ENCODE measurements around the gene STK39.
"Not testable (repeated sequence)": the region's sequence is repeated elsewhere in the genome, so short reads cannot be mapped to it uniquely, and the experiment has no call there.

Gene STK39

DNA sequence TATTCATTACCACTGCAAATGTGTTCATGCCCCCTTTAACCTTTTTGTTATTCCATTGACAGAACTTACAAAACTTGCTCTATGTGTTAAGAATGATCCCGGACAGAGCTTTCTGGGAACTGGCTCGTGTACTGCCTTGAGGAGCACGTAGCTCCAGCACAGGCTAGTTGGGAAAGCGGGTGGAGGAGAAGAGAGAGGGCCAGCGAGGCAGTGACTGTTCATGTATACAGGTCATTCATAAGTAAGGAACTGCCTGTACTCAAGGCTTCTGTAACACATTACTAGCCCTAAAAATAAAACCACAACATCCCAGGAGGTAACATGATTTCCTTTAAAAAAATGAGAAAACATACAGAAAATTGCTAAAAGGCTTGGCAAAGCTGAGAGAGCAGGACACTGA is 109.0 kb downstream of the STK39 start:
- Histone ChIP-seq H3K4me3 (ENCODE audit: insufficient read depth, low read depth, low read length) (no peak overlapping the region), H3K4me1 (ENCODE audit: control insufficient read depth, insufficient read depth, low read length) (peaks cover 18% of the 10 kb centered on the region), H3K27ac (ENCODE audit: insufficient read depth, low read depth, low read length, poor library complexity, severe bottlenecking) (no peak overlapping the region), H3K27me3 (ENCODE audit: control insufficient read depth, insufficient read depth, low read length, poor library complexity, severe bottlenecking) (no peaks in the 10 kb centered on the region), H3K9me3 (ENCODE audit: control insufficient read depth, low read length) (no peaks in the 10 kb centered on the region), H3K36me3 (ENCODE audit: control insufficient read depth, insufficient read depth, low read length) (no peaks in the 10 kb centered on the region)
- WGBS, 2 experiments, result 70 to 76% methylated on average over 5 of the region's 5 CpGs

DNA sequence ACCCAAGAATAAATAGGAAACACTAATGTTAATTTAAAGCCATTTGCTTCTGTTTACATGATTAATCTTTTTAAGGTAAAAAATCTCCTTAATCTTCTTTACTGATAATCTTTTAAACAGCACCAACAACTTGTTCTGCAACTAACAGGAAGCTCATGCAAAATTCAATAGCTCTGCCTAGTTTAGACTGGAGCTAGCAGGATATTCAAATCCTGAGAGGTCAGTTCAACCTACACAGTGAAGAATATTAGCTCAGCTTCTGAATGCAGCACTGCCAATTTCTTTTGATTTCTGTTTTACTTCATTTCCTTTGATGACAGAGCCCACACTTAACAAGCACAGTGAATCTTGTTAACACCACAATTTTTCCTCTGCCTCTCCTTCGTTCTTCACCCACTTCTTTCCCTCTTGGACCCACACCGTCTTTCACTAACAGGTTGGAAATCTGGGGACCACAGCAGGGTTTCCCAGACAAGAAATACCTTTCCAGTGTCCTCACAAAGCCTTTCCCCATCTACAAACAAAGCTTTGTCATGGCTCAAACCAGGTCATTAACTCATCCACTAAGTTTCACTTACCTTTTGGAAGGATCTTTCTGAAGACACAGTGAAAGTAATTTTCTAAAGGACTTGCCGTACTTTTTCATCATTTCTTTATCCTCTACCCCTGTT is 109.8 kb downstream of the STK39 start:
- H3K4me1 ChIP-seq (ENCODE audit: control insufficient read depth, insufficient read depth, low read length), result peaks cover 18% of the 10 kb centered on the region
- 56 to 57% methylated on average over 3 of the region's 3 CpGs for WGBS, 2 experiments
- no peak overlapping the region for H3K27ac ChIP-seq (ENCODE audit: insufficient read depth, low read depth, low read length, poor library complexity, severe bottlenecking)
- H3K4me3 ChIP-seq (ENCODE audit: insufficient read depth, low read depth, low read length), result no peak overlapping the region
- no peaks in the 10 kb centered on the region for H3K9me3 ChIP-seq (ENCODE audit: control insufficient read depth, low read length)
- H3K27me3 ChIP-seq (ENCODE audit: control insufficient read depth, insufficient read depth, low read length, poor library complexity, severe bottlenecking), result no peaks in the 10 kb centered on the region
- no peaks in the 10 kb centered on the region for H3K36me3 ChIP-seq (ENCODE audit: control insufficient read depth, insufficient read depth, low read length)

DNA sequence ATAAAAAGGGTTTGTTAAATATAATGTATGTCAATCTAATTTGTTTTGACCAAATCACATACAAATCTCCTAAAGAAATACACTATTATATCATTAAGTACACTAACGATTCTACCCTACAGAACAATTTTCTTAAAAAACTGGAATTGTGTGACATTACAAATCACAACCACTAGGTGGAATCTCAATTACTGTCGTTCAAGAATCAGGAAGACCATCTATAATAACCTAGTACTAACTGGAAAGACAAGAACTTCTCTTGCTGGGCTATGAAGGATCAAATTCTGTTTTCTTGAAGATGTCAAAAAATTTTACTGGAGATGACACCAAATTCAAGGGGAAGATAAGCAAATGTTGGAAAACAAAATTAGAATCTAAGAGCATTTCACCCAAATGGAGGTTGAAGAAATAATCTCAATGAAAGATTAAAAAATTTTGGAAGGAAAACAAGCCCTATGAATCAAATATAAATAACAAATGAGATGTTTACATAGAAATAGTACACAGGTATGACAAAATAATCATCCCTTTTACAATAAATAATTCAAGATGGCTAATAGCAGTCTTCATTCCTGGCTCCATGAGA is 110.9 kb downstream of the STK39 start:
- 56 to 65% methylated on average over 2 of the region's 2 CpGs for WGBS, 2 experiments

DNA sequence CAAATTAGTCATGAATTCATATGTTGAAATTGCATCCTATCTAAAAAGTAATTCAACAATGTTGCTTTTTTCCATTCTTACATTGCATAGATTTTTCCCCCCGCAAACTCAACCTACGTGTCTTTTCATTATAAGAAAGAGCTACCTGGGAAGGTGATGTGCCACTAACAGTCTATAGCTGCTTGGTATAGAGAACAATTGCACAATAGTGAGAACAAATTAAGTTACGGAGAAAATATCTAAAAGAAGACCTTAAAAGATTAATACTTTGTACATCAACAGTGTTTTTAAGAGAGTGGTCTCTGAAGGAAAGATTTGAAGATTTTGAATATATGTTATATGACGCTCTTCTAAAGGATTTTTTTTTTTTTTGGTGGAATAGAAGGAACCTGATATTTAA is 111.8 kb downstream of the STK39 start:
- no peaks in the 10 kb centered on the region for H3K9me3 ChIP-seq (ENCODE audit: control insufficient read depth, low read length)
- no peaks in the 10 kb centered on the region for H3K36me3 ChIP-seq (ENCODE audit: control insufficient read depth, insufficient read depth, low read length)
- H3K4me3 ChIP-seq (ENCODE audit: insufficient read depth, low read depth, low read length), result no peak overlapping the region
- H3K27ac ChIP-seq (ENCODE audit: insufficient read depth, low read depth, low read length, poor library complexity, severe bottlenecking), result no peak overlapping the region
- peaks cover 18% of the 10 kb centered on the region for H3K4me1 ChIP-seq (ENCODE audit: control insufficient read depth, insufficient read depth, low read length)
- H3K27me3 ChIP-seq (ENCODE audit: control insufficient read depth, insufficient read depth, low read length, poor library complexity, severe bottlenecking), result no peaks in the 10 kb centered on the region
- 91 to 98% methylated on average over 4 of the region's 4 CpGs for WGBS, 2 experiments

More for the DNA sequence above, 110.9 kb downstream of the STK39 start:
- H3K27ac ChIP-seq (ENCODE audit: insufficient read depth, low read depth, low read length, poor library complexity, severe bottlenecking), result no peak overlapping the region
- H3K4me1 ChIP-seq (ENCODE audit: control insufficient read depth, insufficient read depth, low read length), result peaks cover 18% of the 10 kb centered on the region
- no peaks in the 10 kb centered on the region for H3K27me3 ChIP-seq (ENCODE audit: control insufficient read depth, insufficient read depth, low read length, poor library complexity, severe bottlenecking)
- no peaks in the 10 kb centered on the region for H3K9me3 ChIP-seq (ENCODE audit: control insufficient read depth, low read length)
- H3K4me3 ChIP-seq (ENCODE audit: insufficient read depth, low read depth, low read length), result no peak overlapping the region
- no peaks in the 10 kb centered on the region for H3K36me3 ChIP-seq (ENCODE audit: control insufficient read depth, insufficient read depth, low read length)

DNA sequence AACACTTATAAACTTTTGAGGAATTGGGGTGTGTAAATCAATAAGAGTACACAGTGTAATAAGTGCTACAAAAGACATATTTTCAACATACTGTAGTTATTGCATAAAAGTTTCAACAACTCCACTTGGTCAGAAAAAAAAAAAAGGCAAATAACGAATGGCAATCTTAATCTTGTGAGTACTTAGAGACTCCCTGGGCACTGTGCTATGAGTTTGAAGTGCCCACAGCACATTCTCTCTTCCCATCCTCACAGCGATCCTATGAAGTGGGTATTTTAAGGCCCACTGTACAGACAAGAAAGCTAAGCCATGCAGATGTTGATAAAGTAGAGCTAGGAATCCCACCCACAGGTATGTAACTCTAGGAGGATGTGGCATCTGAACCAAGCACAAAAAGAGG is 112.3 kb downstream of the STK39 start:
- H3K9me3 ChIP-seq (ENCODE audit: control insufficient read depth, low read length), result no peaks in the 10 kb centered on the region
- peaks cover 18% of the 10 kb centered on the region for H3K4me1 ChIP-seq (ENCODE audit: control insufficient read depth, insufficient read depth, low read length)
- H3K27me3 ChIP-seq (ENCODE audit: control insufficient read depth, insufficient read depth, low read length, poor library complexity, severe bottlenecking), result no peaks in the 10 kb centered on the region
- no peak overlapping the region for H3K27ac ChIP-seq (ENCODE audit: insufficient read depth, low read depth, low read length, poor library complexity, severe bottlenecking)
- no peaks in the 10 kb centered on the region for H3K36me3 ChIP-seq (ENCODE audit: control insufficient read depth, insufficient read depth, low read length)
- no peak overlapping the region for H3K4me3 ChIP-seq (ENCODE audit: insufficient read depth, low read depth, low read length)
- 100% methylated on average over 2 of the region's 2 CpGs for WGBS, 2 experiments

DNA sequence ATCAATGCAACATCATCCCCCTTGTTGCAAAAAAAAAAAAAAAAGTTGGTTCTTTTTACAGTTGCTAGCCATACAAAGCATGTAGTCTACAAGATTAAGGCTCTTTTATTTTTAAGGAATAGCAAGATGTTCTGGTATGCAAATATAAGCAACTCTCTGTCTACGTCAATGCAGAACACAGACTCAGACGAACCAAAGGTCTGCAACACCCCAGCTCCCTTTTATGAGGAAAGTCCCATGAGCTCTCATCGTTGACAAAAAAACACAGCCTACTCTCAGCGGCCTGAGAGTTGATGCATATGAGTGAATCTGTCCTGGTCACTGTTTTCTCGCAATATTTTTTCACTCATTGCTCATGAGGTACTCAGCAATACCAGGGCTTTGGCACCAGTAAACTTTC is 112.9 kb downstream of the STK39 start:
- 89 to 91% methylated on average over 5 of the region's 5 CpGs for WGBS, 2 experiments
- Histone ChIP-seq H3K27ac (ENCODE audit: insufficient read depth, low read depth, low read length, poor library complexity, severe bottlenecking) (no peak overlapping the region), H3K4me1 (ENCODE audit: control insufficient read depth, insufficient read depth, low read length) (peaks cover 18% of the 10 kb centered on the region)

DNA sequence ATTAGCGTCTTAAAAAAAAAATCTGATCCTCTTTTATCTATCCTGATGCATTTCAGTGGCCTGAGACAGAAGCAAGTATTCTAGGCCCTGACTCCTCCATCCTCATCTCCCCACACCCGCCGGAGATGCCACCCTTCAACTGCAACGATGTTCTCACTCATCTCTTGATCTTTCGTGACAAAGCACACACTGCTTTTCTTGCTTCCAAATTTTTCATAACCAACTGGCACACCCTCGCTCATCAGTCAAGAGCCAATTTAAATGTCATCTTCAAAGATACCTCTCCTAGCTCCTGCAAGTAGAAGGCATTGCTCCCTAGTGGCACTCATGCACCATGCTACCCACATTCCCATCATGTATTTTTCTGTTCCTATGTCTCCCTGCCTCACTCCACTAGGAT is 115.0 kb downstream of the STK39 start:
- no peaks in the 10 kb centered on the region for H3K27me3 ChIP-seq (ENCODE audit: control insufficient read depth, insufficient read depth, low read length, poor library complexity, severe bottlenecking)
- H3K9me3 ChIP-seq (ENCODE audit: control insufficient read depth, low read length), result no peaks in the 10 kb centered on the region
- peaks cover under 1% of the 10 kb centered on the region for H3K4me1 ChIP-seq (ENCODE audit: control insufficient read depth, insufficient read depth, low read length)
- H3K36me3 ChIP-seq (ENCODE audit: control insufficient read depth, insufficient read depth, low read length), result no peaks in the 10 kb centered on the region
- H3K4me3 ChIP-seq (ENCODE audit: insufficient read depth, low read depth, low read length), result no peak overlapping the region
- H3K27ac ChIP-seq (ENCODE audit: insufficient read depth, low read depth, low read length, poor library complexity, severe bottlenecking), result no peak overlapping the region
- 93 to 96% methylated on average over 6 of the region's 6 CpGs for WGBS, 2 experiments

More for the DNA sequence above, 112.9 kb downstream of the STK39 start:
- Histone ChIP-seq H3K27me3 (ENCODE audit: control insufficient read depth, insufficient read depth, low read length, poor library complexity, severe bottlenecking) (no peaks in the 10 kb centered on the region), H3K9me3 (ENCODE audit: control insufficient read depth, low read length) (no peaks in the 10 kb centered on the region), H3K36me3 (ENCODE audit: control insufficient read depth, insufficient read depth, low read length) (no peaks in the 10 kb centered on the region), H3K4me3 (ENCODE audit: insufficient read depth, low read depth, low read length) (no peak overlapping the region)

DNA sequence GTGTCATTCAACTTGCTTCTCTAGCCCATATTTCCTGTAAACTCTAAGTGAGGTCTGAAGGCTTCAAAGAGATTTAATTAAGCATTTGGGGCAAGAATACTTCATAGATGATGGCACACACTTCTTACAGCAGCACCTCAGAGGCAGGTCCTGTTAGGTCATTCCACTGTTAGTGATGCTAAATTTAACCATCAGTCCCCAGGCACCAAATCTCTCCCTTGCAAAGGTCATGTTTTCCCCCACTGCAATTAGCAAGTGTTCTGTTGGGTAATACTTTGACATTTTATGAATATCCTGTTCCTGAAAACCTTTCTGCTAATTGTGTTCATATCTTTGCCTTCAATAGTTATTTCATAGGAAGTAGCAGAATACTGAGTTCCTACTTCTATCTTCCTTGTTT is 117.0 kb downstream of the STK39 start:
- Histone ChIP-seq H3K4me3 (ENCODE audit: insufficient read depth, low read depth, low read length) (no peak overlapping the region), H3K9me3 (ENCODE audit: control insufficient read depth, low read length) (no peaks in the 10 kb centered on the region), H3K36me3 (ENCODE audit: control insufficient read depth, insufficient read depth, low read length) (no peaks in the 10 kb centered on the region), H3K4me1 (ENCODE audit: control insufficient read depth, insufficient read depth, low read length) (no peaks in the 10 kb centered on the region), H3K27me3 (ENCODE audit: control insufficient read depth, insufficient read depth, low read length, poor library complexity, severe bottlenecking) (no peaks in the 10 kb centered on the region), H3K27ac (ENCODE audit: insufficient read depth, low read depth, low read length, poor library complexity, severe bottlenecking) (no peak overlapping the region)

DNA sequence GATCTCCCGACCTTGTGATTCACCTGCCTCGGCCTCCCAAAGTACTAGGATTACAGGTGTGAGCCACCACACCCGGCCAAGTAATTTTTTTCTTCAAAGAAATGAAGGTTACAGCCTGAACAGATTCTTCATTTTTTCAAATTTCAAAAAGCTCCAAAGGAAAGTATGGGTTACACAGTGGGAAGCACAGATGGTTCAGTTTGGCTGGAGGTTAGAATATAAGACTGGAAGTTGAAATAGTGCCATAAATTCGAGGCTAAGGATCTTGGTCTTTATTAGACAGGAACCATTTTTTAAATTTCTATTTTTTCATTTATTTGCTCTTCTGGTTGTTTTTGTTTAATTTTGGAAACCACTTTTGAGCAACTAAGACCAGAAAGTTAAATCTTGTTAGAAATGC is 120.0 kb downstream of the STK39 start:
- H3K27me3 ChIP-seq (ENCODE audit: control insufficient read depth, insufficient read depth, low read length, poor library complexity, severe bottlenecking), result no peaks in the 10 kb centered on the region
- no peak overlapping the region for H3K4me3 ChIP-seq (ENCODE audit: insufficient read depth, low read depth, low read length)
- no peaks in the 10 kb centered on the region for H3K9me3 ChIP-seq (ENCODE audit: control insufficient read depth, low read length)
- H3K36me3 ChIP-seq (ENCODE audit: control insufficient read depth, insufficient read depth, low read length), result no peaks in the 10 kb centered on the region
- H3K27ac ChIP-seq (ENCODE audit: insufficient read depth, low read depth, low read length, poor library complexity, severe bottlenecking), result no peak overlapping the region
- 89 to 97% methylated on average over 3 to 4 of the region's 4 CpGs for WGBS, 2 experiments
- no peaks in the 10 kb centered on the region for H3K4me1 ChIP-seq (ENCODE audit: control insufficient read depth, insufficient read depth, low read length)

DNA sequence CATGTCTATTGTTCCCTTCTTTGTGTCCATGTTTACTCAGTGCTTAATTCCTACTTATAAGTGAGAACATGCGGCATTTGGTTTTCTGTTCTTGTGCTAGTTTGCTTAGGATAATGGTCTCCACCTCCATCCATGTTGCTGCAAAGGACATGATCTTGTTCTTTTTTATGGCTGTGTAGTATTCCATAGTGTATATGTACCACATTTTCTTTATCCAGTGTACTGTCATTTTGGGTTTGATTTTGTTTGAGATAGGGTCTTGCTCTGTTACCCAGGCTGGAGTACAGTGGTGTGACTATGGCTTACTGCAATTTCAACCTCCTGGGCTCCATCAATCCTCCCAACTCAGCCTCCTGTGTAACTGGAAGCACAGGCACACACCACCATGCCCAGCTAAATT is 125.2 kb downstream of the STK39 start:
- not testable (repeated sequence) for H3K4me3 ChIP-seq (ENCODE audit: insufficient read depth, low read depth, low read length); H3K36me3 ChIP-seq (ENCODE audit: control insufficient read depth, insufficient read depth, low read length); H3K9me3 ChIP-seq (ENCODE audit: control insufficient read depth, low read length); H3K27ac ChIP-seq (ENCODE audit: insufficient read depth, low read depth, low read length, poor library complexity, severe bottlenecking); H3K27me3 ChIP-seq (ENCODE audit: control insufficient read depth, insufficient read depth, low read length, poor library complexity, severe bottlenecking); H3K4me1 ChIP-seq (ENCODE audit: control insufficient read depth, insufficient read depth, low read length)
- WGBS, 2 experiments, result 93 to 100% methylated on average over 1 of the region's 1 CpG

Data from ectodermal cell (in vitro differentiated cells).